ENCODE measurements around the gene NMRAL1.

NMRAL1 gene

GRCh38 chr16:4431023-4431422 is 43.4 kb downstream of the NMRAL1 start:
- no peaks in the 10 kb centered on the region for H3F3A ChIP-seq (ENCODE audit: insufficient read depth, low read length)
- no peaks in the 10 kb centered on the region for H3K9me3 ChIP-seq (ENCODE audit: low read length)
- peaks cover 13% of the 10 kb centered on the region for H3K4me1 ChIP-seq (ENCODE audit: insufficient read depth, low read length, severe bottlenecking)
- no peak overlapping the region for H2AFZ ChIP-seq (ENCODE audit: low read length)
- H4K20me1 ChIP-seq (ENCODE audit: insufficient read depth, low read length): no peaks in the 10 kb centered on the region
- peaks cover 26% of the 10 kb centered on the region for H3K79me2 ChIP-seq (ENCODE audit: insufficient read depth, low read length)
- TF ChIP-seq CTCF (IDR thresholded peaks at IDR 0.05; ENCODE audit: low read length): no peak
- TF ChIP-seq EZH2 (IDR thresholded peaks at IDR 0.05; ENCODE audit: borderline replicate concordance, low read length): no peak
- H3K9ac ChIP-seq (ENCODE audit: low read length): no peak overlapping the region
- no peak overlapping the region for H3K27ac ChIP-seq (ENCODE audit: low read depth, low read length, poor library complexity, severe bottlenecking)
- no peaks in the 10 kb centered on the region for H3K27me3 ChIP-seq (ENCODE audit: insufficient read depth, low read length)
- H3K36me3 ChIP-seq (ENCODE audit: insufficient read depth, low read length): peaks cover 72% of the 10 kb centered on the region
- H3K9me2 ChIP-seq (ENCODE audit: low read depth, low read length): no peaks in the 10 kb centered on the region
- H3K4me2 ChIP-seq (ENCODE audit: low read length): no peak overlapping the region
- no peak overlapping the region for H3K4me3 ChIP-seq (ENCODE audit: low read depth, low read length, poor library complexity, severe bottlenecking)

GRCh38 chr16:4428500-4428899 is 45.9 kb downstream of the NMRAL1 start:
- Histone ChIP-seq H3K79me2 (ENCODE audit: insufficient read depth, low read length) (peaks cover 28% of the 10 kb centered on the region), H3K4me1 (ENCODE audit: insufficient read depth, low read length, severe bottlenecking) (peaks cover 19% of the 10 kb centered on the region), H4K20me1 (ENCODE audit: insufficient read depth, low read length) (no peaks in the 10 kb centered on the region), H3K27ac (ENCODE audit: low read depth, low read length, poor library complexity, severe bottlenecking) (no peak overlapping the region), H3K4me3 (ENCODE audit: low read depth, low read length, poor library complexity, severe bottlenecking) (no peak overlapping the region), H3F3A (ENCODE audit: insufficient read depth, low read length) (no peaks in the 10 kb centered on the region), H3K9me3 (ENCODE audit: low read length) (no peaks in the 10 kb centered on the region), H3K9me2 (ENCODE audit: low read depth, low read length) (no peaks in the 10 kb centered on the region), H3K36me3 (ENCODE audit: insufficient read depth, low read length) (peaks cover 47% of the 10 kb centered on the region), H3K27me3 (ENCODE audit: insufficient read depth, low read length) (no peaks in the 10 kb centered on the region), H2AFZ (ENCODE audit: low read length) (no peak overlapping the region), H3K4me2 (ENCODE audit: low read length) (no peak overlapping the region), H3K9ac (ENCODE audit: low read length) (no peak overlapping the region)
- no peak for TF ChIP-seq CTCF (IDR thresholded peaks at IDR 0.05; ENCODE audit: low read length)
- no peak for TF ChIP-seq EZH2 (IDR thresholded peaks at IDR 0.05; ENCODE audit: borderline replicate concordance, low read length)

GRCh38 chr16:4426722-4427372 is 47.6 kb downstream of the NMRAL1 start:
- Histone ChIP-seq H3F3A (ENCODE audit: insufficient read depth, low read length) (no peaks in the 10 kb centered on the region), H3K4me3 (ENCODE audit: low read depth, low read length, poor library complexity, severe bottlenecking) (peak overlapping the region; percentile 82), H2AFZ (ENCODE audit: low read length) (no peak overlapping the region), H3K36me3 (ENCODE audit: insufficient read depth, low read length) (peaks cover 32% of the 10 kb centered on the region), H3K4me2 (ENCODE audit: low read length) (peak overlapping the region; percentile 90), H3K27ac (ENCODE audit: low read depth, low read length, poor library complexity, severe bottlenecking) (peak overlapping the region; percentile 91), H4K20me1 (ENCODE audit: insufficient read depth, low read length) (no peaks in the 10 kb centered on the region), H3K9me2 (ENCODE audit: low read depth, low read length) (no peaks in the 10 kb centered on the region), H3K79me2 (ENCODE audit: insufficient read depth, low read length) (peaks cover 28% of the 10 kb centered on the region), H3K4me1 (ENCODE audit: insufficient read depth, low read length, severe bottlenecking) (peaks cover 19% of the 10 kb centered on the region), H3K9ac (ENCODE audit: low read length) (peak overlapping the region; percentile 80), H3K27me3 (ENCODE audit: insufficient read depth, low read length) (no peaks in the 10 kb centered on the region), H3K9me3 (ENCODE audit: low read length) (no peaks in the 10 kb centered on the region)
- no peak for TF ChIP-seq EZH2 (IDR thresholded peaks at IDR 0.05; ENCODE audit: borderline replicate concordance, low read length)
- TF ChIP-seq CTCF (IDR thresholded peaks at IDR 0.05; ENCODE audit: low read length): no peak

Data from OCI-LY1 (cell line).